NK-92 treated with Interleukin-12 subunit alpha and Interleukin-12 subunit beta, amount 100 ng/mL, for 24 hours (cell line): ENCODE data around the gene CALR.

ENCODE experiments used
- DNase-seq: peaks from one replicate; lab custom pipeline; 2025; lab: John Stamatoyannopoulos, UW

CALR gene

GRCh38 chr19:12979974-12980373 is 41.6 kb downstream of the CALR start:
- DNase-seq: no peak

GRCh38 chr19:12982648-12983047 is 44.2 kb downstream of the CALR start:
- DNase-seq: no peak

- no peak for DNase-seq
Observed at GRCh38 chr19:12983091-12983490, 44.7 kb downstream of the CALR start.

GRCh38 chr19:12983542-12984142 is 45.2 kb downstream of the CALR start:
- DNase-seq: no peak

DNA sequence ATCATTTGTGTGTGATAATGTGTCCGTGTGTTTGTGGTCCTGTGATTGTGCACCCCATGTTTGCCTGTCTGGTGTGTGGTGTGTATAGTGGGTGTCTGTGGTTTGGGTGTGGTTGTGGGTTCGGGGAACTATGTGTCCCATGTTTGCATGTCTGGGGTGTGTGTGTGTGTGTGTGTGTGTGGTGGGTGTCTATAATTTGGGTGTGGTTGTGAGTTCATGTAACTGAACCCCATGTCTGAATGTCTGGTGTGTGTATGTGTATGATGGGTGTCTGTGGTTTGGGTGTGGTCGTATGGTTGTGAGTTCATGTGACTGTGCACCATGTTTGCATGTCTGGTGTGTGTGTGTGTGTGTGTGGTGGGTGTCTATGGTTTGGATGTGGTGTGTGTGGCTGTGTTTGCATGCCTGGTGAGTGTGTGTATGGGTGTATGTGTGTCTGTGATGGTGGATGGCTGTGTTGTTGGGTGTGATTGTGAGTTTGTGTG is 45.8 kb downstream of the CALR start:
- DNase-seq: no peak

DNA sequence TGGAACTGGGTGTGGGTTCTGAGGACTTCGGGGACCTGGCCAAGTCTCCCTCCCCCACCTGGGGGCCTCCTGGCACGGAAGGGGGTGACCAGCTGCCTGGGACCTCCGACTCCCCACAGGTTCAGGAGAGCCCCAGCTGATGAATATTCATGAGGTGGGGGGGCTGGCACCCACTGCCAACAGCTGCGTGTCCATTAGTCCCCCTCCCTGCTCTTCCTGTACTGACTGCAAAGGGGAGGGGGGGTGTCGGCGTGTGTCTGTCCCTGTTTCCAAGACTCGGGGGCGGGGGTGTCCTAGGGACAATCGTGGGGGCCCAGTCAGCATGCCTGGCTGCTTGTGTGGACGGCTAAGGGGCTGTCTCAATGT is 46.3 kb downstream of the CALR start:
- no peak for DNase-seq

DNA sequence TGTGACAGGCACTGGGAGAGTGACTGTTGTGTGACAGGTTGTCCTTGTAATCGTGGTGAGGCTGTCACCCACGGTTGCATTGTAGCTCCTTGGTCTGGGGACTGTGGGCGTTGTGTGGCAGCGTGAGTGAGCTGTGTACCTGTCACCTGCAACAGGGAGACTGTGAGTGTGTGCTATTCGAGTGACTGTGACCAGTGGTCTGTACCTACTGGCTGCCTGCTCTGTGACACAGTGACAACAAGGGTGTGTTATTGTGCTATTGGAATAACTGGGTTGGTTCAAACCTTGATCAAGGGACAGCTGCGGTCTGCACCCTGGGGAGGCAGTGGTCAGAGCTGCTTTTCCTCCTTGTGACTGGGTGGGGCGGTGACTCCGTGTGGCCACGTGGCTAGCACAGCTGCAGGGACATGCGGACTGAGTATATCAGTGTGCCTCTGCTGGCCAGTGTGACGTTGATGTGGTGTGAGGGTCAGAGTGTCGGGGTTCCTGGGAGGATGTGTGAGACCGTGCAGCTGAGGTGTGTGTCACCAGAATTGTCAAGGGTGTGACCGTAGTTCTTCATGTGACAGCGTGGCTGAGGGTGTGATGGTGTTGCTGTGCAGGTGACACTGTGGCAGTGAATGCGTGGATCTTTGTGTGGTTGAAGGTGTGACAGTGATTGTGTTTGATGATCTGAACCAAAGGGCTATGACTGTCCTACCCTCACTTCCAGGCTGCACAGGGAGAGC is 46.8 kb downstream of the CALR start:
- DNase-seq: no peak

GRCh38 chr19:12986726-12987125 is 48.3 kb downstream of the CALR start:
- DNase-seq: no peak

DNA sequence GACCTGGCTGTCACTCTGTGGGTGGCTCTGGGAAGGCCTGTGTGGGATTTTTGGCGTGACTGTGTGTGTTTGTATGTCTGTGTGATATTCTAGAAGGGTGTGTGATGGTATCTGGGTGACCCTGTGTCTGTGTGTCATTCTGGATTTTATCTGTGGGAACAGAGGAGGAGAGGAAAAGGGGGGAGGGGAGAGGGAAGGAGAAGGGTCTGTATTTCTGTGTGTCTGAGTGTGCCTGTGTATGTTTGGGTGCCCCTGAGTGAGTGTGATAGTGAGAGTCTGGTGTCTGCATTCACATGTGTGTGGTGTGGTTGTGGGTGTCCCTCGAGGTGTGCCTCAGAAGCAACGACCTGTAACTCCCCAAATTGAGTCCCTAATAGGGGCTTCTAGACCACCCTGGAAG is 48.8 kb downstream of the CALR start:
- DNase-seq: no peak

DNA sequence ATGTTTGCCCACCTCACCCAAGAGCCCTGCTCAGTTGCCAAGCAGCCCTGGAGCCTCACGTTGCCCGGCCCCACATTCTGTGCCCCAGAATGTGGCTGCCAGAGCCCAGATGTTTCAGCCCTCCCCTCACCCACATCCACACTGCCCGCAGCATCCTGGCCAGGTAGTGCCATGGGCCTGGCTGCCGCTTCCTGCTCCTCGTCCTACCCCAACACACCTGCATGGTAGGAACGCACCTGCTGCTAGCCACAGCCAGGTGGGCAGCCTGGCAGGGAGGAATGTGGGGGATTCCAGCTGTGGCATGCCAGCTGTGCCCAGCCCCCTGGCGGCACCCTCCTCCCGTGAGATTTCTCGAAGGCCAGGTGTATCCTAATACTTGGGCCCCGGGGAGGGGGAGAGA is 49.4 kb downstream of the CALR start:
- DNase-seq: no peak

DNA sequence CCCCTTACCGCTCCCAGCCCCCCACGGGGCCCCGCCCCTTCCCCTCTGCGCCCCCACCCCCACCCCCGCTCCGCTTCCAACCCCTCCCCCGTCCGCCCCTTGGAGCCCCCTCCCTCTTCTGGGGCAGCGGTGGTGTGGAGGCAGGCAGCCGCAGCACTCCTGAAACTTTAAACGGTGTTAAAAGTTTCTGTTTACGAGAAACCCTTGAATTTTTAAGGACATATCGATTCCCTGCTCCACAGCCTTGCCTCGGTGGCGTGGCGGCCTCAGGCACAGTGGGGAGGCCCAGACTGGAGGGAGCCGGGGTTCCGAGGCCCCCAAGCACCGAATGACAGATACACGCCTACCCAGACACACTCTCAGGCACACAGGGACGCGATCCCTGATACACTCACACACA is 52.0 kb downstream of the CALR start:
- no peak for DNase-seq

DNA sequence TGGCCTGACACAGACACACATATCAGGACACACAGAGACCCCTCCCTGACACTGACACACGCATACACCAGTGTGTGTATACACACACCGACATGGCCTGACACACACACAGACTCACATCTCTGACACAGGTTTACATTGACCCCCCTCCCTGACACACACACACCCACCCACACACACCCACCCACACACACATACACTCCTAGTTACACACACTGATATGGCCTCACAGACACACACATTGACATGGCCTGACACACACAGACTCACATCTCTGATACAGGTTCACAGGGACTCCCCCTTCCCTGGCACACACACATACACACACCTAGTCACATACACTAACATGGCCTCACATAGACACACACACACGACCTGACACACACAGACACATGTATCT is 52.4 kb downstream of the CALR start:
- no peak for DNase-seq

DNA sequence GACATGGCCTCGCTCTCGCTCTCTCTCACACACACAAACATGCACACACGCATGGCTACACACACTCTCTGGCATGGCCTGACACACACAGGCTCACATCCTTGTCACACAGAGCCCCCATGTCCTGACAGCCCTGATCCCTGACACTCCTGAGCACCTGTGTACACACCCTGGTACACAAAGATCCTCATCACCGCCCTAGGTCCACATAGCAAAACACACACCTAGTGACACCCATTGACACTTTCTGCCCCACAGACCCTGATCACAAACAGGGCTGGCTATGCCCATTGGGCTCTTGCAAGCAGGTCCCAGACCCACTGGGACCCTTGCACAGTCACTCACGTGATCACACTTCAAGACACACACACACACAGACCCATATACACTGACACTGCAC is 52.9 kb downstream of the CALR start:
- DNase-seq: no peak

DNA sequence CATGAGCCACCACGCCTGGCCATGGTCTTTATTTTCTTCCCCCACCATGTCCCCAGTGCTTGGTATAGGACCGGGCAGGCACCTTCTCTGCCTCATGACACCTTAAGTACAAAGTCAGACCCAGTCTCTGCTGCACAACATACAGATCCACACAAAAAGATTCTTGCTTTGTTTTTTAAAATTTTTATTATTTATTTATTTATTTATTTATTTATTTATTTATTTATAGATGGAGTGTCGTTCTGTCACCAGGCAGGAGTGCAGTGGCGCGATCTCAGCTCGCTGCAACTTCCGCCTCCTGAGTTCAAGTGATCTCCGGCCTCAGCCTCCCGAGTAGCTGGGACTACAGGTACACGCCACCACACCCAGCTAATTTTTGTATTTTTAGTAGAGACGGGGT is 54.3 kb downstream of the CALR start:
- no peak for DNase-seq

DNA sequence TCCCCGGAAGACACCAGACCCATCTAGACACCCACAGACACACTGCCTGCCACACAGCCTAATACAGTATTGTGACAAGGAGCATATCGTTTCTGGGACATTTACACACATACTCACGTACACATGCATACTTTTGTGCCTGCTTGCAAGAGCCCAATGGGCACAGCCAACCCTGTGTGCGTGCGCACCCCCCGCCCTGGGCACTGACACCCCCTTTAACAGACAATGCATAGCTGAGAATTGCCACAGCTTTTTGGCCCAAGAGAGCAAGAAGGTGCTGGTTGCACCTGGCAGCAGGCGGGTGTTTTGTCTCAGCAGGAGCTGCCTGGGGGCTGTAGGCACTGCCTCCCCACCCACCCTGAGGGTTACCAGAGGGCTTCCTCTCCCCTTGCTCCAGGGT is 55.2 kb downstream of the CALR start:
- DNase-seq: no peak
